NCI-H2107 treated with DMSO at 0.1 percent for 48 hours (cell line): ENCODE measurements around the gene MEF2C.
"Not testable (repeated sequence)": the region's sequence is repeated elsewhere in the genome, so short reads cannot be mapped to it uniquely, and the experiment has no call there.

ENCODE experiments used
- DNase-seq: peaks from one replicate; lab custom pipeline; 2025; ENCODE audit not compliant: unreplicated experiment; lab: John Stamatoyannopoulos, UW

The MEF2C gene

DNA sequence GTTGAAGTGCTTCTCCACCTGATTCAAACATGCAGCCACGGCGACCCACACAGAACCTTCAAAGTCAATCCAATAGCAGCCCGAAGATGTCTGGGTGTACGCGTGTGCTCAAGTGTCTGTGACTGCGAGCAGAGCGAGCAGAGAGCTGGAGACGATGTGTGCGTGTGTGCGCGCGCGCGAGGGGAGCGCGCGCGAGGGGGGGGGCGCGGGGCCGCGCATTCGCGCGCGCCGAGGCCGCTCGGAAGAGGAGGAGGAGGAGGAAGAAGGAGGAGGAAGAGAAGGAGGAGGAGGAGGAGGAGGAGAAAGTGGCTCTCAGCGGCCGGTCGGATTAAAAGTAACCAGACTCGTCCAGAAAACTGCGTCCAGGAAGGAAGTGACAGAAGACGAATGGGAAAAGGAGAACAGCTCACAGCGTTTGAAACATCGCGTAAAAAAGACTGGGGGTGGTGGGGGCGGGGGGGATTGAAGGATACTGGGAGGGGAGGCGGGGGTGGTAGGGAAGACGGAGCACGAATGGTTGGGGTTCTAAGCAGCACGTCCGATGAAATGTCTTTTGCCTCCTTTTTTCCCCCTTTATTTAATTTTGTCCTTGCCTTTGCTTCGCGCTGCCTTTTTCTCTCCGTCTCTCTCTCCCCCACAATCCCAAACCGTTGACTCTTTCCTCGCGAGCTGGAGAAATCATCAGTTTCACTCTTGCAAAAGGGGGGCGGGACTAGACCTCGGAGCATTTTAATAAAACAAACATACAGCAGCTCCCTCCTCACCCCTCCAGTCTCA is at the start of gene MEF2C:
MEF2C (minus strand) TSS at position 126 of the 777 bp plus-strand sequence. CDS start 59,396 bp downstream, outside the sequence.
- DNase-seq, result peak; percentile 1

DNA sequence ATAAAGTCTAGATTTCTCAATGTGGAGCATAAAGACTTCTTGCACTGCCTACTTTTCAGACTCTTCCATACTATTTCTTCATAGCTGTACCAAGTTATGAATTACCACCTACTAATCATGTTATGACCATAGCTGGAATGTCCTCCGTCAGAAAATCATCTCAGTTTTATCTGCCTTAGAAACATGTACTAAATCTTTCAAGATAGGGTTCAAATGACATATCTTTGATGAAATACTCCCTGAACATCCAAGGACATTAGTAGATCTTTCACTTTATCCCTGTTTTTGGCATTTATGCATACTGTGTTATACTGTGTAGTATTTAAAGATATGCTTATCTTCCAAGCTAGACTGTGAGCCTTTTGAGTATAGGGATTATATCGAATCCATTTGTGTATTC is 49.6 kb upstream of the MEF2C start:
- no peak for DNase-seq

- no peak for DNase-seq
These were observed 47.4 kb upstream of the MEF2C start for GRCh38 chr5:88930335-88930734.

DNA sequence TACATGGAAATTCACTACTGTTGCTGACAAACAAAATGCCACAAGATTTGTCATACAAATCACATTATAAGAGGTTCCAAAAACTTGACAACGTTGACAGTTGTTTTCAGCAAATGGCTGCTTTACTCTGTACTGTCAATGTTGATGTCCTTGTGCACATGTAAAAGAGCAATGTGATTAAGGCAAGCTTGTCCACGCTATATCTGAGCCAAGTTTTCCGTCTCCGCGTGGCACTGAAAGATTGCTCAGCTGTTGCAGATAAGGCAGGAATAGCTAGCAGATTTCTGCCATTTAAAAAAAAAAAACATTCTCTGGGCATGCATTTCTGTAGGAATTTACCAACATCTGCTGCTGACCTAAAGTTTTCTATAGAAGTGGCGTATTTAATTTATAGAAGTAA is 46.4 kb upstream of the MEF2C start:
- no peak for DNase-seq

GRCh38 chr5:88926774-88927173 is 43.8 kb upstream of the MEF2C start:
- no peak for DNase-seq

DNA sequence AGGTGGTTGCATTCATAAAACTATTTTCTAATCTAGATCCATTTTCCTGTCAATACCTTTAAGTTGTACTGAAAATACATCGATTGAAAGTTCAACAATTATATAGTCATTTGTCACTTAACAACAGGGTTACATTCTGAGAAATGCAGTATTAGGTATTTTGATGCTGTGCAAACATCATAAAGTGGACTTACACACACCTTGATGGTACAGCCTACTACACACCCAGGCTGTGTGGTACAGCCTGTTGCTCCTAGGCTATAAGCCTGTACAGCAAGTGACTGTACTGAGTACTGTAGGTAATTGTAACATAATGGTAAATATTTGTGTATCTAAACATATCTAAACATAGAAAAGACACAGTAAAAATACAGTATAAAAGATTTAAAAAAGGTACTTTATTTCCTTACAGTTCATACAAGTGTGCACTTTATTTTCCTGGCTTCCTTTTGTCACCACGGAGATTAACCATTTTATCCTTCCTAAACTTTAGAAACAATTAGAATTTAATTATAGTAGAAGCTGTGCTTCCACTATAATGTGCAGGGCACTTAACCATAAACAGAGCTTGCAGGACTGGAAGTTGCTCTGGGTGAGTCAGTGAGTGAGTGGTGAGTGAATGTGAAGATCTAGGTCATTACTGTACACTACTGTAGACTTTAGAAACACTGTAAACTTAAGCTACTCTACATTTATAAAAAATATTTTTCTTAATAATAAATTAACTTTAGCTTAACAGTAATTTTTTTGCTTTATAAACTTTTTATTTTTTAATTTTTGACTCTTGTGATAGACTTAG is 42.9 kb upstream of the MEF2C start:
- no peak for DNase-seq

DNA sequence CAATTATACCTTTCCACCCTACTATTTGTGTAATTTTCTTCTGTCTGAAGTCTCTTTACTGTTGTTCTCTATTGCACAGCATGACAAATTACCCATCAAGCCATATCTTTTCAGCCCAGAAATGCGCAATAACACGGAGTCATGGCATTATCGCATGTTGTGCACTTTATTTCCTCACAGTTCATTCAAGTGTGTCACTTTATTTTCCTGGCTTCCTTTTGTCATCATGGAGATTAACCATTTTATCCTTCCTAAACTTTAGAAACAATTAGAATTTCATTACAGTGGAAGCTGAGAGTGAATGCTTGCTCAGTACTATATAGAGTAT is 41.3 kb upstream of the MEF2C start:
- no peak for DNase-seq

DNA sequence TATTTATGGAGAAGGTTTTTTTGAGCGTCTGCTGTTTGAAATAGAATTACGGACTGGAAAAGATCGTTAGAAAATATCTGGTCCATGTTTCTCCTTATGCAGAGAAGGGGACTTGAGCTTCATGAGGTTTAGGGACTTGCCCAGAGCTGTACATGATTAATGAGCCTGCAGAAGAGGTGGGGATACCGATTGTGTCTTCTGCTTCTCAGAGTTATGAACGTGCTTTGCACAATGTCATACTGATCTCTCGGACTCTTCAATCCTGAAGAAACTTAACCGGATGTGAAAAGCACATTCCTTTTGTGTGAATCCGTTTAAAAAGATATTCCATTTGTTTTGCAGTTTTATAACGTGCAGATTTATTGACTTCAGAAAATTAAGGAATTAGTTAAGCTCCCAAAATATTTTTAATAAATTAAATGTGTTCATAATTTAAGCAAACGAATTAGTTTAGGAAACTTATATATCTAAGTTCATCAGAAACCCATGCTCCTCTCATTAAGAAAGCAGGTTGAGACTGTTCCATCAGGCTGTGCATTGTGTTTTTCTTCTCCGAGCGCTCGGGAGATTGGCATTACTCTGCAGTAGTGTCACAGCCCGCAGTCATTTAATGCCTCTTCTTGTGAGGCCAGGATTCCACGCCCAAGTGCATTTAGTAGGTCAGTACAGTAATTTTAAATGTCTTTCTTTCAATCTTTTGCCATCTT is 40.8 kb upstream of the MEF2C start:
- no peak for DNase-seq

GRCh38 chr5:88912743-88913142 is 29.8 kb upstream of the MEF2C start:
- DNase-seq, result not testable (repeated sequence)

DNA sequence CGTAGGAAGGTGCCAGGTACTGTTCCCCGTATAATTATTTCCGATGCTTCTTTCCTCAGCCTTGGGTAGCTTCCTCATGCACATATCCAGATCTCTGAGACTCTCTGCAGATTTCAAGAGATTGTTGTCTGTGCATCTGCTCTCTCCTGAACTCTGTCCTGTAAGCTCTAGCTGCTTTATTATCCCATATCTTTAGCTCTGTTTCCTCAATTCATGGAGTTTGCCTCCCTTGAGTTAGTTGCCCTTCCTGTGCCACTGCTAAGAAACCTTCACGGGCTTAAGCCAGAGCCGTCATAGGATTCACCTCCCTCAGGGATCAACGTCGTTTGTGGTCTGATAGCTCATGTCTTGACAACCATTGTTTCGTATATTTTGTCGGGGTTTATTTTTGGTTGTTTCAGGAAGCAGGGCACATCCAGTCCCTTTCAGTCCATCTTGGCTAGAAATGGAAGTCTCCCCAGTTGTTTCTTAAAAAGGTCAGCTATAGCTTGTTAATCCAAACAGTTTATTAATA is 28.1 kb upstream of the MEF2C start:
- DNase-seq, result not testable (repeated sequence)

DNA sequence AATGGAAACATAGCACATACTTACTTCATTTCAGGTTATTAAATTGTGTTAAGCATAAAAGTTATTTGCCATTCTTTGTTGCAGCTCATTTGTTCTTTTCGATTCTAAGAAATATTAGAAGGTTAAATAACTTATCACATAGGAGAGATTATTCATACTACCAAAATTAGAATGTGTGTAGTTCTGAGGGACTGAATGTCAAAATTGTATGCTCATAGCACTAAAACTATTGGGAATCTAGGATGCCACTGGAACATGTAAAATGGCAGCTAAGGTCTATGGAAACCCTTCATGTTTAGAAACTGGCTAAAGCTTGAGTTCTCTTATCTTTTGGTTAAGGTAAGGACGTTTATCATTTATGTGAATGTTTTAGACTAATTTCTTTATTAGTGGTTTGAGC is 21.5 kb upstream of the MEF2C start:
- not testable (repeated sequence) for DNase-seq

DNA sequence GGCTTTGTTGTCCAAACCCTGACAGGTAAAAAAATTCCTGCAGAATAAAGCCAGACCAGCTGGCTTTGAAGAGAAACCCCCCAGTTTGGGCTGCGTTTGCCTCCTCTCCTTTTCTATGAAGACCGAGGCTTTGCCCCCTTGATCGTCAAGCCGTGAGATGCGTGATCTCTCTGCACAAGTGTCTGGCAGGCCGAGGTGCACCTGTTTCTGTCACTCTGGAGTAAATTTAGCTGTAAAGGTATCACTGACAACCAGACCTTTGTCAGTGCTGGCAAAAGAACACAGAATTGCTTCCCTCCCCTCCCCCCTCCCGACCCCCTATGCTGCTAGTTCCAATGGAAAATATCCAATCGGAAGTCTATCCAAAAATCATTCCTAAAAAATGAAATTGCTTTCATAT is 21.0 kb upstream of the MEF2C start:
- DNase-seq, result not testable (repeated sequence)

- not testable (repeated sequence) for DNase-seq
These were observed 18.1 kb upstream of the MEF2C start for GRCh38 chr5:88901077-88901476.

DNA sequence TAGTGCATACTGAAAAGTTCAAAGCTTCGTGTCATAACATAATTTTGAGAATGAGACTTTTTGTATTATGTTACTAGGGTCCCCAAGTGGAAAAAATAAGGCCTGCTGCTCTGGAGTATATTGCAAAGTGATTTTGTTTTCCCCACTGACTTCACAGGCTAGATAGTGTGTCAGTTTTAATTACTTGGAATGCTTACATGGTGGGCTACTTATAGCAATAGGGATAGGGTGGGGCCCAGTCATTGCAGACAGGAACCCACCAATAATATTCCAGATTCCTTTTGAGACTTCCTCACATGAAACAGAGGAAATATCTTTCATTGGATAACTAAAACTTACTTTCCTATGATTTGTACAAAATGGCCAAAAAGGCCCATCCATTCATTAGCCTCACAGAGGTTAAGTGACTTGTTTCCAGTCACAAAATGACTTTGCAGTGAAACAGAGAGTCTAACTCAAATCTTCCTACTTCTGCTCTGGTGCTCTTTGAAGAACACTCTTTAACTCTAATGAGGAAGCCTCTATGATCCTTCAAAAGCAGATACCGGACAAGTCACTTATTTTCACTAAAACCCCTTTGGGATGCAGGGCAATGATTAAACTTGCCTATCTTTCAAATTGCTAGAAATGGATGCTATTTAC is 16.2 kb upstream of the MEF2C start:
- no peak for DNase-seq

DNA sequence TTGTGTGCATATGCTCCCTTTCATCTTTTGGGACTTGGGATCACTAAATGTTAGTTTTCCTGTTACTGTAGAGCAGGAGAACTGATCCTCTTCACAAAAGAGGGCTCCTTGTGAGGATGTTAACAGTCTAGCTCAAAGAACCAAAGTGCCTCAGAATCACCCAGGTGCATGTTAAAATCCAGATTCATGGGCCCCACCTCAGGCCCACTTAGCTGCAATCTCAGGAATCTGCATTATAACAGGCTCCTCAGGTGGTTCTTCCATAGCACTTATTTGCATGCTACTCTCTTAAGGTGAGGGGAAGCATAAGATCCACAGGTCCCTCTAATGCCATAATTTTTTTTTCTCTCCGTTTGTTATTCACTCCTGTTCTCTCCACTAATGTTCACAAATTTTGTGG is 14.8 kb upstream of the MEF2C start:
- no peak for DNase-seq

DNA sequence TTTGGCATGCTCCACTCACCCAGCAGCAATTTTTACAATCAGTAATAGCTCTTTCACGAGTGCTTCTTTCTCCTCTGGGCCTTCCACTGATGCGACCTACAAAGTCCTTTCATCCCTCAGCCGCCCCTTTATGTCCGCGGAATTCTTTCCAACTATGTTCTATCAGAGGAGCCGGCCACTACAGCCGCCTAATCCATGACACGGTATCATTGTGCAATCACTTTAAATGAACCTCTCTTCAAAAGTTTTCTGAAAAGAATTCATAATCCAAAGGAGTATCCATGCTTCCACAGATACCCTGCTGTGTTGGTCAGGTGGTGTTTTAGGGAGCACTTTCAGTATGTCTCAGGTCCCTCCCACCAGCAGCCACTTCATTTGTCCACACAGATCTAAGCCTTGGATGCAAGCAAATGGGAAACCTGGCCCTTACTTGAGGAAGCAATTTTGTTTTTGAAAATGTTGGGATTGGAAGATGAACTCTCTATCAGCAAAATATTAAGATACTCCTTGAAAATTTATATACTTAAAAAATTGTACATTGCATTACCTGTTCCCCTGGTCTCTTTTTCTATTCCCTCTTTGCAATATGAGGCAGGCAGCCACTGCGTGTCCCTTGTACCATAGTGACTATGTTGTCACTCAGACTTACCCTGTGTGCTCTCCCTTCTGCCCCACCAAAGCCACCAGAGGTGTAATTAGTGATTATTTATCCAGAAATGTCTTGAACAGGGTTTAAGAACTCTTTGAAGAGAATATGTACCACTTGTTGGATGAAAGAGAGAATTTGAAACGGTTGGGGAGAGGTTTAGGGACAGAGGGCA is 12.9 kb upstream of the MEF2C start:
- no peak for DNase-seq

DNA sequence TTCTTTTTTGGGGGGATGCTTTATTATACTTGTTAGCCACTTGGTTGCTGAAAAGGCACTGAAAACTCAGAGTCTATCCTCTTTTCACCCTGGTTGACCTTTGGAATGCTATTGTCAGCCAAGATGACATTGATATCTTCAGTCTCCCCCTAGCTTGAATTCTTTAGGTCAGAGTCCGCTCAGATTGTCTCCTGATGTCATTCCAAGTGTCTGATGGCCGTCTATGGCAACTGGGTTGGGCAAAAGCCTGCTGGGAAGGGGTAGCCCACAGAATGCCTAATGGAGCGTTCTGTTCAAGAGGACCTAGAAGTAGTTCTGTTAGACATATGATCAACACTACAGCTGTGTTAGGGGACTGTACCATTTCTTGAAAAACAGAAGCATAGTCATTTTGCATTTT is 9.7 kb upstream of the MEF2C start:
- no peak for DNase-seq

GRCh38 chr5:88890070-88890781 is 7.2 kb upstream of the MEF2C start:
- no peak for DNase-seq

DNA sequence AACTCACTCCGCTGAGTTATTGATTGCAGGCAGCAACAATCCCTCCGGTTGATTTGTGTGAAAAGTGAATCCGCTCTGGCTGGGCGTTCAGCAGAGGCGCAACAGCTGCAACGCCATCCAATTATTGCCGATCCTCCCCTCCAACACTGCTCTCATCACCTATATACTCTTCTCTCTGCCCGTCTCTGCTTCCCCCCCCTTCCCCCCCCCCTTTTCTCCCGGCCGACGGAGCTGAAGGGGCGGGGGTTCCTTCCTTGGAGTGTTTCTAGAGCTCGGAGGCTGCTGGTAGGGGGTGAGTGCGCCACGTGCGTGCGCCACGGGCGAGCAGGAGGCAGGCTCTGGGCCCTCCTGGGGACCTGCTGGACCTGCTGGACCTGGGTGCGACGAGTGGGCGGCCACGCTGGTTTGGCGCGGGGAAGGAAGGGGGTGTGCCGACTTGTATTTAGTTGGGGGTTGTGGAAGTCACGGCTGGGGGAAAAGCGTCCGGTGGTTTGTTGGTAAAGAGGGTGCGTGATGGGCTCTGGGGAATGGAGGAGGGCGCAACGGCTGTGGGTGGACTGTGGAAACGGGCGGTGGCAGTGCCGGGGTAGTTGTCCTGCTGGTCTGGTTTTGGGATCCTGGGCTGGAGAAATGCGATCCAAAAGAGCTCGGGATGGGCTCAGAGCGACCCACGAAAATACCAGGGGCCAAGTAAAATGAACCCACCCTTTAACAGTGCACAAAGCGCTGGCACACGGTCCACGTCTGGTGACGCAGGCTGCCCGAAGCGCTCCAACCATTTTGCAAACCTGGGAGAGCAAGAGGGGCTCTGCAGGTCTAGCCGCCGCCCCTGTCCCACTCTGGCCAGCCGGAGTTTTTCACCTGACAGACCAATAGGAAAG is 6.4 kb upstream of the MEF2C start:
- DNase-seq, result no peak
